ENCODE results near the gene CT47C1. TPM values are rescaled to one million over a fixed set of nuclear protein-coding genes. Genes with fewer than 3 reads are reported as not detected.
"Not testable (repeated sequence)": the region's sequence is repeated elsewhere in the genome, so short reads cannot be mapped to it uniquely, and the experiment has no call there.

CT47C1 gene
- total and polyA plus RNA-seq, 2 donors (not counting 1 experiment from before 2014, with no cell fraction given): not detected

DNA sequence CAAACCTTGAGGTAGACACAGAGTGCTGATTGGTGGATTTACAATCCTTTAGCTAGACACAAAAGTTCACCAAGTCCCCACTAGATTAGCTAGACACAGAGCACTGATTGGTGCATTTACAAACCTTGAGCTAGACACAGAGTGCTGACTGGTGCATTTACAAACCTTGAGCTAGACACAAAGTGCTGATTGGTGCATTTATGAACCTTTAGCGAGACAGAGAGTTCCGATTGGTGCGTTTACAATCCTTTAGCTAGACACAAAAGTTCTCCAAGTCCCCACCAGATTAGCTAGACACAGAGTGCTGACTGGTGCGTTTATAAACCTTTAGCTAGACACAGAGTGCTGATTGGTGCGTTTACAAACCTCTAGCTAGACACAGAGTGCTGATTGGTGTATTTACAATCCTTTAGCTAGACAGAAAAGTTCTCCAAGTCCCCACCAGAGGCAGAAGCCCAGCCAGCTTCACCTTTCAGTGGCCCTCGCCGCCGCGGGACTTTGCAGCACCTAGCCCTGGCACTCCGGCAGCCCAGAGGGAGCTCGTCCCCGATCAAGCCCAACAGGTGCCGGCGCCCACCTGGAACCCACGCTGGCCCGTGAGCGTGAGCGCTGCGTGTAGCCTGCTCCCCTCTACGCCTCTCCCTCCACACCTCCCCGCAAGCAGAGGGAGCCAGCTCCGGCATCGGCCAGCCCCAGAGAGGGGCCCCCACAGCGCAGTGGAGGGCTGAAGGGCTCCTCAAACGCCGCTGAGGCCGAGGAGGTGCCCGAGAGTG is 44.6 kb upstream of the CT47C1 start:
- ATAC-seq (ENCODE audit: low read depth); H3K9me3 ChIP-seq (ENCODE audit: control extremely low read depth in 1 of 3, control insufficient read depth in 2 of 3, insufficient read depth in 1 of 3, low read length in 2 of 3); intact Hi-C loops (cut with micrococcal nuclease); H4K20me1 ChIP-seq (ENCODE audit: control insufficient read depth, insufficient read depth, low read length, poor library complexity, severe bottlenecking); H3K4me2 ChIP-seq (replicated peaks; ENCODE audit: low read depth, low read length, poor library complexity, severe bottlenecking); H3K36me3 ChIP-seq (replicated peaks in 1 of 2; ENCODE audit: control extremely low read depth in 1 of 2, control insufficient read depth in 1 of 2, extremely low read depth in 1 of 2, insufficient read depth in 2 of 2, low read length in 1 of 2); H3K27me3 Mint-ChIP-seq; H3K79me2 ChIP-seq (ENCODE audit: control insufficient read depth, insufficient read depth, low read length); H3K4me3 ChIP-seq (ENCODE audit: control extremely low read depth in 1 of 5, extremely low read depth in 1 of 5, insufficient read depth in 1 of 5, low read depth in 2 of 5, low read length in 4 of 5); H2AFZ ChIP-seq (ENCODE audit: insufficient read depth, low read depth, low read length, poor library complexity, severe bottlenecking); H3K9ac ChIP-seq (ENCODE audit: low read length); H3K4me1 ChIP-seq (ENCODE audit: control insufficient read depth in 2 of 2, insufficient read depth in 2 of 2, low read length in 2 of 2); H3K4me1 Mint-ChIP-seq; POLR2A ChIA-PET; H3K27me3 ChIP-seq (replicated peaks in 1 of 4; ENCODE audit: control extremely low read depth in 1 of 4, control insufficient read depth in 3 of 4, insufficient read depth in 4 of 4, low read length in 3 of 4); H3K27ac Mint-ChIP-seq; H3K9me3 Mint-ChIP-seq (ENCODE audit: insufficient read depth); H3K27ac ChIP-seq (ENCODE audit: low read length in 2 of 2); H3K4me3 Mint-ChIP-seq; DNase-seq: not testable (repeated sequence)
- WGBS (ENCODE audit: insufficient coverage): 94% methylated on average over 17 of the region's 28 CpGs
- CTCF ChIA-PET: interaction anchor here (2.1 kb wide), 1 partner anchor 23 kb away, joined by 7 read pairs; no protein-coding TSS in a partner anchor

DNA sequence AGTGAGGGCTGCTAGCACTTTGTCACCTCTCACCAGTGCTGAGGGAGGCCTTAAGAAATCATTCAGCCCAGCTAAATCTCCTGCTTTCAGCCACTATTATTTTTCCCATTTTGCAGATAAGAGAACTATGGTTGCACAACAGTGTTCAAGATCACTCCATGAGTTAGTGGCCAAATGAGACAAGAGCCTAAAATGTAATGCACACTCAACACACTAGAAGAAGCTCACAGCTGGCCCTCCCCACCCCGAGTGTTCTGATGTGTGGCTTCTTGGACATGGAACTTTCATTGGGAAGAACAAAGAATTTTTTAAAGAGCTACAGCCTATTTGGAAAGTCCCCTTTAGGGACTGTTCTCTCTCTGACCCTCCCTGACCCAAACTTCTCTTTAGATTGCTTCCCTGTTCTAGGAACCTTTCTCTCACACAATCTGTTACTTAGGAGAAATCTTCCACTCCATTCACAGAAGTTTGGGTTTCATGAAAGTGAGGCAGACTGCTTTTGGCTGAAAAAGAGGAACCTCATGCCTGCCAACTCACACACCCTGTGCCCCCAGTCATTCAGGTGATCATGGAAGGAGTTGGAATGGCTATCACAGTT is 44.0 kb upstream of the CT47C1 start:
- intact Hi-C loops (cut with micrococcal nuclease): no loop called here
- H2AFZ ChIP-seq (ENCODE audit: insufficient read depth, low read depth, low read length, poor library complexity, severe bottlenecking): no peak overlapping the region
- no CpG with 5 or more reads among the region's 1 CpG for WGBS (ENCODE audit: insufficient coverage)
- no peak overlapping the region for H3K4me3 Mint-ChIP-seq
- H4K20me1 ChIP-seq (ENCODE audit: control insufficient read depth, insufficient read depth, low read length, poor library complexity, severe bottlenecking): no peaks in the 10 kb centered on the region
- no peak overlapping the region for H3K4me2 ChIP-seq (replicated peaks; ENCODE audit: low read depth, low read length, poor library complexity, severe bottlenecking)
- no peaks in the 10 kb centered on the region for H3K36me3 ChIP-seq (replicated peaks in 1 of 2; ENCODE audit: control extremely low read depth in 1 of 2, control insufficient read depth in 1 of 2, extremely low read depth in 1 of 2, insufficient read depth in 2 of 2, low read length in 1 of 2)
- CTCF ChIA-PET: interaction anchor here (2.1 kb wide), 1 partner anchor 24 kb away, joined by 7 read pairs; no protein-coding TSS in a partner anchor
- H3K79me2 ChIP-seq (ENCODE audit: control insufficient read depth, insufficient read depth, low read length): no peaks in the 10 kb centered on the region
- DNase-seq: no peak
- no peaks in the 10 kb centered on the region for H3K4me1 Mint-ChIP-seq
- H3K4me1 ChIP-seq (ENCODE audit: control insufficient read depth in 2 of 2, insufficient read depth in 2 of 2, low read length in 2 of 2): no peaks in the 10 kb centered on the region
- no peak for ATAC-seq (ENCODE audit: low read depth)
- peaks cover 7% of the 10 kb centered on the region for H3K27me3 Mint-ChIP-seq
- peaks cover 0 to 5% (median 0%) of the 10 kb centered on the region in 3 donors for H3K9me3 ChIP-seq (ENCODE audit: control extremely low read depth in 1 of 3, control insufficient read depth in 2 of 3, insufficient read depth in 1 of 3, low read length in 2 of 3)
- no peak overlapping the region for H3K27ac Mint-ChIP-seq
- no peak for TF ChIP-seq EZH2 (IDR thresholded peaks at IDR 0.05; ENCODE audit: borderline replicate concordance, insufficient read depth, low read depth, low read length, poor library complexity, severe bottlenecking)
- TF ChIP-seq, protein P1, sequence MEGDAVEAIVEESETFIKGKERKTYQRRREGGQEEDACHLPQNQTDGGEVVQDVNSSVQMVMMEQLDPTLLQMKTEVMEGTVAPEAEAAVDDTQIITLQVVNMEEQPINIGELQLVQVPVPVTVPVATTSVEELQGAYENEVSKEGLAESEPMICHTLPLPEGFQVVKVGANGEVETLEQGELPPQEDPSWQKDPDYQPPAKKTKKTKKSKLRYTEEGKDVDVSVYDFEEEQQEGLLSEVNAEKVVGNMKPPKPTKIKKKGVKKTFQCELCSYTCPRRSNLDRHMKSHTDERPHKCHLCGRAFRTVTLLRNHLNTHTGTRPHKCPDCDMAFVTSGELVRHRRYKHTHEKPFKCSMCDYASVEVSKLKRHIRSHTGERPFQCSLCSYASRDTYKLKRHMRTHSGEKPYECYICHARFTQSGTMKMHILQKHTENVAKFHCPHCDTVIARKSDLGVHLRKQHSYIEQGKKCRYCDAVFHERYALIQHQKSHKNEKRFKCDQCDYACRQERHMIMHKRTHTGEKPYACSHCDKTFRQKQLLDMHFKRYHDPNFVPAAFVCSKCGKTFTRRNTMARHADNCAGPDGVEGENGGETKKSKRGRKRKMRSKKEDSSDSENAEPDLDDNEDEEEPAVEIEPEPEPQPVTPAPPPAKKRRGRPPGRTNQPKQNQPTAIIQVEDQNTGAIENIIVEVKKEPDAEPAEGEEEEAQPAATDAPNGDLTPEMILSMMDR (IDR thresholded peaks at IDR 0.05): no peak
- no peak overlapping the region for H3K4me3 ChIP-seq (ENCODE audit: control extremely low read depth in 1 of 5, extremely low read depth in 1 of 5, insufficient read depth in 1 of 5, low read depth in 2 of 5, low read length in 4 of 5)
- POLR2A ChIA-PET: no interaction called here
- H3K27ac ChIP-seq (ENCODE audit: low read length in 2 of 2): no peak overlapping the region
- no peak overlapping the region for H3K9ac ChIP-seq (ENCODE audit: low read length)
- no peaks in the 10 kb centered on the region for H3K9me3 Mint-ChIP-seq (ENCODE audit: insufficient read depth)
- no peaks in the 10 kb centered on the region for H3K27me3 ChIP-seq (replicated peaks in 1 of 4; ENCODE audit: control extremely low read depth in 1 of 4, control insufficient read depth in 3 of 4, insufficient read depth in 4 of 4, low read length in 3 of 4)

DNA sequence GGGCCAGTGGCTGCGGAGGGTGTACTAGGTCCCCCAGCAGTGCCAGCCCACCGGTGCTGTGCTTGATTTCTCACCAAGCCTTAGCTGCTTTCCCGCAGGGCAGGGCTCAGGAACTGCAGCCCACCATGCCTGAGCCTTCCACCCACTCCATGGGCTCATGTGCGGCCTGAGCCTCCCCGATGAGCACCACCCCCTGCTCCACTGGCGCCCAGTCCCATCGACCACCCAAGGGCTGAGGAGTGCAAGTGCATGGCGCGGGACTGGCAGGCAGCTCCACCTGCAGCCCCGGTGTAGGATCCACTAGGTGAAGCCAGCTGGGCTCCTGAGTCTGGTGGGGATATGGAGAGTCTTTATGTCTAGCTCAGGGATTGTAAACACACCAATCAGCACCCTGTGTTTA is 43.1 kb upstream of the CT47C1 start:
- DNase-seq; POLR2A ChIA-PET; H3K4me3 ChIP-seq (ENCODE audit: control extremely low read depth in 1 of 5, extremely low read depth in 1 of 5, insufficient read depth in 1 of 5, low read depth in 2 of 5, low read length in 4 of 5); intact Hi-C loops (cut with micrococcal nuclease); H3K4me1 Mint-ChIP-seq; H2AFZ ChIP-seq (ENCODE audit: insufficient read depth, low read depth, low read length, poor library complexity, severe bottlenecking); H3K9ac ChIP-seq (ENCODE audit: low read length); H3K4me3 Mint-ChIP-seq; ATAC-seq (ENCODE audit: low read depth); H3K27ac Mint-ChIP-seq; H3K79me2 ChIP-seq (ENCODE audit: control insufficient read depth, insufficient read depth, low read length); H3K36me3 ChIP-seq (replicated peaks in 1 of 2; ENCODE audit: control extremely low read depth in 1 of 2, control insufficient read depth in 1 of 2, extremely low read depth in 1 of 2, insufficient read depth in 2 of 2, low read length in 1 of 2); H4K20me1 ChIP-seq (ENCODE audit: control insufficient read depth, insufficient read depth, low read length, poor library complexity, severe bottlenecking); CTCF ChIA-PET; H3K4me2 ChIP-seq (replicated peaks; ENCODE audit: low read depth, low read length, poor library complexity, severe bottlenecking); H3K4me1 ChIP-seq (ENCODE audit: control insufficient read depth in 2 of 2, insufficient read depth in 2 of 2, low read length in 2 of 2); H3K9me3 Mint-ChIP-seq (ENCODE audit: insufficient read depth); H3K27me3 Mint-ChIP-seq; H3K27me3 ChIP-seq (replicated peaks in 1 of 4; ENCODE audit: control extremely low read depth in 1 of 4, control insufficient read depth in 3 of 4, insufficient read depth in 4 of 4, low read length in 3 of 4); H3K27ac ChIP-seq (ENCODE audit: low read length in 2 of 2): not testable (repeated sequence)
- H3K9me3 ChIP-seq (ENCODE audit: control extremely low read depth in 1 of 3, control insufficient read depth in 2 of 3, insufficient read depth in 1 of 3, low read length in 2 of 3): peaks cover 0 to 11% (median 0%) of the 10 kb centered on the region in 3 donors
- 93% methylated on average over 2 of the region's 10 CpGs for WGBS (ENCODE audit: insufficient coverage)

Measured in B cell (primary cell).